Measurements from ENCODE around the gene ANKRD42. TPM values are rescaled to one million over a fixed set of nuclear protein-coding genes. Genes with fewer than 3 reads are reported as not detected.
A peak's percentile ranks its signal among the peaks of the same experiment; 100 is the strongest.

The ANKRD42 gene
- total RNA-seq, 4 donors from 2014 or later, result 25.8 to 31.3 (median 30.1) TPM

DNA sequence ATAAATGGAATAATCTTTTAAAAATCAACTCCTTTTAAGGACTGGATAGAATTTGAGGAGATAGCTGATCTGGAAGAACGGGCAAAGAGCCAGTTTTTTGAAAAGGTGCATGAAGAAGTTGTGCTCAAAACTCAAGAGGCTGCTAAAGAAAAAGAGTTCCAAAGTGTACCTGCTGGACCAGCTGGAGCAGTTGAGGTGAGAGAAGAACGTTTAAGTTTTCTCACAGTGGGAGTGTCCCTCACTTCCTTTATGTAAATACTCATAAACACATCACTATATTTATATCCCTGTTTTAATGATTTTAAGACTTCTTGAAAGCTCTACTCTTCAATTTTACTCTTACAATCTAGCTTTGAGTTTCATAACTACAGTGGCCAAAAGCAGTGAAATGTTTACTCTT lies 11.7 kb upstream of the ANKRD42 start:
- Histone ChIP-seq H3K4me3 (replicated peaks in 1 of 3) (no peak overlapping the region), H3K27ac (peak overlapping the region in 1 of 3 donors; percentile 25), H3K36me3 (peaks cover 52 to 63% of the 10 kb centered on the region in 2 donors), H3K27me3 (no peaks in the 10 kb centered on the region), H3K9me3 (no peaks in the 10 kb centered on the region), H3K4me1 (no peaks in the 10 kb centered on the region)
- intact Hi-C loops (cut with DNase I), result no loop called here
- TF ChIP-seq POLR2A (IDR thresholded peaks at IDR 0.05), result no peak
- TF ChIP-seq, protein P1, sequence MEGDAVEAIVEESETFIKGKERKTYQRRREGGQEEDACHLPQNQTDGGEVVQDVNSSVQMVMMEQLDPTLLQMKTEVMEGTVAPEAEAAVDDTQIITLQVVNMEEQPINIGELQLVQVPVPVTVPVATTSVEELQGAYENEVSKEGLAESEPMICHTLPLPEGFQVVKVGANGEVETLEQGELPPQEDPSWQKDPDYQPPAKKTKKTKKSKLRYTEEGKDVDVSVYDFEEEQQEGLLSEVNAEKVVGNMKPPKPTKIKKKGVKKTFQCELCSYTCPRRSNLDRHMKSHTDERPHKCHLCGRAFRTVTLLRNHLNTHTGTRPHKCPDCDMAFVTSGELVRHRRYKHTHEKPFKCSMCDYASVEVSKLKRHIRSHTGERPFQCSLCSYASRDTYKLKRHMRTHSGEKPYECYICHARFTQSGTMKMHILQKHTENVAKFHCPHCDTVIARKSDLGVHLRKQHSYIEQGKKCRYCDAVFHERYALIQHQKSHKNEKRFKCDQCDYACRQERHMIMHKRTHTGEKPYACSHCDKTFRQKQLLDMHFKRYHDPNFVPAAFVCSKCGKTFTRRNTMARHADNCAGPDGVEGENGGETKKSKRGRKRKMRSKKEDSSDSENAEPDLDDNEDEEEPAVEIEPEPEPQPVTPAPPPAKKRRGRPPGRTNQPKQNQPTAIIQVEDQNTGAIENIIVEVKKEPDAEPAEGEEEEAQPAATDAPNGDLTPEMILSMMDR (IDR thresholded peaks at IDR 0.05), result no peak
- peak; percentile 37 to 50 for DNase-seq
- WGBS, 2 donors, result 24 to 26% methylated on average over 2 of the region's 2 CpGs

DNA sequence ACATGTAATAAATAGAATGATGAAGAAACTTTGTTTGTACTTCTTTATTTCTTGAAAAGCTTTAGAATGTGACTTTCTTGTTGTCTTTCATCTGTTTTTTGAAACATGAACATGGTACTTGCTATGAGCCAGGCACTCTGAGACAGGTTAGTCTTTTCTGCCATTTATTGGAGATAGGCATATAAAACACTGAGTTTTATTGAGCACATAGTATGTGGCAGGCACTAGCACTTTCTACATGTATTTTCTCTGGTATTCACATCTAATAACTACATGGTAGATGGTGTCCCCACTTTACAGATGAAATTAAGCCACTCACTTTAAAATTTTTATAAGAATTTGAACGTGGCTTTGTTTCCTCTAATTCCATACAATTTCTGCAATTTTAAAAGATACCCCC lies 7.7 kb upstream of the ANKRD42 start:
- H3K36me3 ChIP-seq, result peaks cover 34 to 43% of the 10 kb centered on the region in 2 donors
- H3K4me1 ChIP-seq, result no peaks in the 10 kb centered on the region
- H3K9me3 ChIP-seq, result no peaks in the 10 kb centered on the region
- no peak overlapping the region for H3K4me3 ChIP-seq (replicated peaks in 1 of 3)
- WGBS, 2 donors, result 86 to 100% methylated on average over 1 of the region's 1 CpG
- H3K27ac ChIP-seq, result no peak overlapping the region
- intact Hi-C loops (cut with DNase I), result no loop called here
- H3K27me3 ChIP-seq, result no peaks in the 10 kb centered on the region
- DNase-seq, result no peak
- TF ChIP-seq POLR2A (IDR thresholded peaks at IDR 0.05), result no peak
- TF ChIP-seq, protein P1 (IDR thresholded peaks at IDR 0.05), result no peak

DNA sequence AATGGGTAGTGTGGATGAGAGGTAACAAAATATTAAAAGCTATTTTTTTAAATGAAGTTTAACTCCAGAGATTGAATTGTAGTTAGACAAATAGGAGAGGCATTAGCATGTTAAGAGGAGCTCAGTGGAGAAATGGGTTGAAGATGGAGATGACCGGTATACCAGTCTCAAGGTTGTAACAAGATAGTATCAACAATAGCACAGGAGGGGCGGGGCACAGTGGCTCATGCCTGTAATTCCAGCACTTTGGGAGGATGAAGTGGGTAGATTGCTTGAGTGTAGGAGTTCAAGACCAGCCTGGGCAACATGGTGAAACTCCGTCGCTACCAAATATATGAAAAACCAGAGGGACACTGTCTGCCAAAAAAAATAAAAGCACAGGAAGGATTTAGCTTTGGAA lies 6.0 kb upstream of the ANKRD42 start:
- TF ChIP-seq, protein P1 (IDR thresholded peaks at IDR 0.05), result no peak
- TF ChIP-seq POLR2A (IDR thresholded peaks at IDR 0.05), result no peak
- Histone ChIP-seq H3K4me1 (peaks cover 5 to 7% of the 10 kb centered on the region in 2 donors), H3K27ac (no peak overlapping the region), H3K9me3 (no peaks in the 10 kb centered on the region), H3K27me3 (no peaks in the 10 kb centered on the region), H3K36me3 (peaks cover 40 to 45% of the 10 kb centered on the region in 2 donors), H3K4me3 (replicated peaks in 1 of 3) (no peak overlapping the region)
- intact Hi-C loops (cut with DNase I), result no loop called here
- 96 to 97% methylated on average over 4 of the region's 4 CpGs for WGBS, 2 donors
- no peak for DNase-seq

DNA sequence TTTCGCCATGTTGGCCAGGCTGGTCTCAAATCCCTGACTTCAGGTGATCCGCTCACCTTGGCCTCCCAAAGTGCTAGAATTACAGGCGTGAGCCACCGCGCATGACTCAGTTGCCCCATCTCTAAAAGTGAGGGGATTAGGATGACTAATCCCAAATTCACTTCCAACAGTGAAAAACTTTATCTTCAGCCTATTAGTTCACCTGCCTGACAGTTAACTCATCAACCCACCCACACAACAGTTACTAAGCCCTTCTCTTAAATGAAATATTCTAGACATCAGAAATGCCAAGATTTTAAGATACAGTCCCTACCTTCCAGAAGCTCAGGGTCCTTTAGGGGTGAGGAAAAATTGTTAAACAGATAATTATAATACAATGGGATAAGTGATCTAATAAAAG lies 2.0 kb upstream of the ANKRD42 start:
- Histone ChIP-seq H3K27me3 (no peaks in the 10 kb centered on the region), H3K27ac (no peak overlapping the region), H3K9me3 (no peaks in the 10 kb centered on the region), H3K36me3 (peaks cover 18 to 19% of the 10 kb centered on the region in 2 donors), H3K4me3 (replicated peaks in 1 of 3) (no peak overlapping the region), H3K4me1 (peaks cover 24 to 28% of the 10 kb centered on the region in 2 donors)
- no peak for DNase-seq
- intact Hi-C loops (cut with DNase I), result loop anchor here (5.0 to 10.0 kb wide), 2 partner anchors 34 to 287 kb away; partner anchors contain the start of genes DDIAS, PCF11 and PRCP
- WGBS, 2 donors, result 88 to 100% methylated on average over 5 of the region's 5 CpGs
- TF ChIP-seq POLR2A (IDR thresholded peaks at IDR 0.05), result no peak
- TF ChIP-seq, protein P1 (IDR thresholded peaks at IDR 0.05), result no peak

DNA sequence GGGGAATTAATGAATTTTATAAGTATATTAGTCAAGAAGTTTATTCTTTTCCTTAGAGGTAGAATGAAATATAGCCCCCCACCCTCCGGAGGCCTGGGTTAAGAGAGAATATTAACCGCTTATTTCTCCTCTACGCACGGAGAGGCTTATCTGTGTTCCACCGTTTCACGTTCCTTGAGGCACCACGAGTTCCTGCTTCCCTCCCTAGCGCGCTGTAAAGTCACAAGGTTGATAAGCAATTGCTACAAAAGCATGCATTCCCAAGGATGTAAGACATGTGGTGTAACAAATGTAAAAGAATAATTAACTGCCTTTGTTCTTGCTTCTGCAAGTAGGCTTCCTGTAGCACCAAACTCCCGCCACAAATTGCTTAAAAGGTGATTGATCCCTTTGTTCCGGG lies 1.5 kb upstream of the ANKRD42 start:
- WGBS, 2 donors, result 94% methylated on average over 11 of the region's 11 CpGs
- intact Hi-C loops (cut with DNase I), result loop anchor here (5.0 to 10.0 kb wide), 2 partner anchors 35 to 287 kb away; partner anchors contain the start of genes DDIAS, PCF11 and PRCP
- H3K27me3 ChIP-seq, result no peaks in the 10 kb centered on the region
- H3K27ac ChIP-seq, result no peak overlapping the region
- peaks cover 28 to 32% of the 10 kb centered on the region in 2 donors for H3K4me1 ChIP-seq
- peaks cover 16 to 18% of the 10 kb centered on the region in 2 donors for H3K36me3 ChIP-seq
- H3K4me3 ChIP-seq (replicated peaks in 1 of 3), result no peak overlapping the region
- TF ChIP-seq POLR2A (IDR thresholded peaks at IDR 0.05), result no peak
- TF ChIP-seq, protein P1 (IDR thresholded peaks at IDR 0.05), result no peak
- DNase-seq, result no peak
- no peaks in the 10 kb centered on the region for H3K9me3 ChIP-seq

Data from thyroid gland (tissue), 4 donors.